ENCODE results near the gene GASK1B.

The GASK1B gene

DNA sequence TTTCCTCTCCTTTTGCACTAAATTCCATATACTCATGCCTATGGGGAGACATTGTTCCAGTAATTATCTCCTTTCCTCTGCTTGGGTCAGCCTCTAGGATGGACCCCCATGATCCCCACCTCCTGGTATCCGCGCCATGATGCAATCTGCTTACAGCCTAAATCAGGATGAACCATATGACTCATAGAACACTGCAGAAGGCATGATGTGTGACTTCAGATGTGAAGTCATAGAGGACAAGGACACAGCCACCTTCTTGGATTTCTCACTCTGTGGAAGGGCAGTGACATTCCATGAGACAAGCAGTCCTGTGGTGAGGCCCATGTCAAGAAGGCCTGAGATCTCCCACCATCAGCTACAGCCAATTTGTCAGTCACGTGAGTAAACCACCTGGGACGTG, 28.5 kb upstream of the GASK1B start:
- Histone ChIP-seq H3K9me3 (ENCODE audit: control extremely low read depth in 1 of 5, control insufficient read depth in 4 of 5, insufficient read depth in 2 of 5, low read depth in 1 of 5, low read length in 4 of 5) (no peaks in the 10 kb centered on the region), H3K4me1 (ENCODE audit: control extremely low read depth in 1 of 4, control insufficient read depth in 4 of 4, insufficient read depth in 4 of 4, low read length in 3 of 4) (peaks cover 0 to 18% (median 9%) of the 10 kb centered on the region in 4 experiments), H3K27me3 (replicated peaks in 2 of 5; ENCODE audit: control insufficient read depth in 4 of 5, insufficient read depth in 5 of 5, low read length in 4 of 5) (no peaks in the 10 kb centered on the region), H3K27ac (ENCODE audit: insufficient read depth in 1 of 2, low read depth in 1 of 2, low read length in 2 of 2, poor library complexity in 1 of 2, severe bottlenecking in 2 of 2) (no peak overlapping the region), H3K4me3 (ENCODE audit: control insufficient read depth in 1 of 7, extremely low read depth in 1 of 7, insufficient read depth in 4 of 7, low read depth in 2 of 7, low read length in 6 of 7) (no peak overlapping the region), H3K36me3 (ENCODE audit: control insufficient read depth in 4 of 4, insufficient read depth in 4 of 4, low read length in 3 of 4) (no peaks in the 10 kb centered on the region)
- WGBS (ENCODE audit: insufficient coverage): 100% methylated on average over 2 of the region's 4 CpGs
- DNase-seq: peak in 1 of 3 donors; percentile 17
- POLR2A ChIA-PET: interaction anchor here (0.7 kb wide), 1 partner anchor 1431 kb away, joined by 5 read pairs; no protein-coding TSS in a partner anchor
- CTCF ChIA-PET: interaction anchor here (0.9 to 1.9 kb wide), 4 partner anchors 13 to 53 kb away, joined by 3 to 6 read pairs (median 4); no protein-coding TSS in a partner anchor

GRCh38 chr4:158200214-158200613, 27.4 kb upstream of the GASK1B start:
- DNase-seq: no peak
- Histone ChIP-seq H3K4me1 (ENCODE audit: control extremely low read depth in 1 of 4, control insufficient read depth in 4 of 4, insufficient read depth in 4 of 4, low read length in 3 of 4) (peaks cover 0 to 18% (median 9%) of the 10 kb centered on the region in 4 experiments), H3K27me3 (replicated peaks in 2 of 5; ENCODE audit: control insufficient read depth in 4 of 5, insufficient read depth in 5 of 5, low read length in 4 of 5) (no peaks in the 10 kb centered on the region), H3K36me3 (ENCODE audit: control insufficient read depth in 4 of 4, insufficient read depth in 4 of 4, low read length in 3 of 4) (no peaks in the 10 kb centered on the region), H3K4me3 (ENCODE audit: control insufficient read depth in 1 of 7, extremely low read depth in 1 of 7, insufficient read depth in 4 of 7, low read depth in 2 of 7, low read length in 6 of 7) (no peak overlapping the region), H3K9me3 (ENCODE audit: control extremely low read depth in 1 of 5, control insufficient read depth in 4 of 5, insufficient read depth in 2 of 5, low read depth in 1 of 5, low read length in 4 of 5) (no peaks in the 10 kb centered on the region), H3K27ac (ENCODE audit: insufficient read depth in 1 of 2, low read depth in 1 of 2, low read length in 2 of 2, poor library complexity in 1 of 2, severe bottlenecking in 2 of 2) (no peak overlapping the region)
- ChIA-PET POLR2A (no interaction called here), CTCF (interaction anchor here (1.2 to 1.9 kb wide), 3 partner anchors 20 to 55 kb away, joined by 3 to 6 read pairs (median 4); no protein-coding TSS in a partner anchor)
- WGBS (ENCODE audit: insufficient coverage): 91% methylated on average over 1 of the region's 3 CpGs

GRCh38 chr4:158197194-158197776, 24.5 kb upstream of the GASK1B start:
- Histone ChIP-seq H3K27ac (ENCODE audit: insufficient read depth in 1 of 2, low read depth in 1 of 2, low read length in 2 of 2, poor library complexity in 1 of 2, severe bottlenecking in 2 of 2) (no peak overlapping the region), H3K4me1 (ENCODE audit: control extremely low read depth in 1 of 4, control insufficient read depth in 4 of 4, insufficient read depth in 4 of 4, low read length in 3 of 4) (peaks cover 0 to 11% (median 4%) of the 10 kb centered on the region in 4 experiments), H3K27me3 (replicated peaks in 2 of 5; ENCODE audit: control insufficient read depth in 4 of 5, insufficient read depth in 5 of 5, low read length in 4 of 5) (no peaks in the 10 kb centered on the region), H3K9me3 (ENCODE audit: control extremely low read depth in 1 of 5, control insufficient read depth in 4 of 5, insufficient read depth in 2 of 5, low read depth in 1 of 5, low read length in 4 of 5) (no peaks in the 10 kb centered on the region), H3K36me3 (ENCODE audit: control insufficient read depth in 4 of 4, insufficient read depth in 4 of 4, low read length in 3 of 4) (no peaks in the 10 kb centered on the region), H3K4me3 (ENCODE audit: control insufficient read depth in 1 of 7, extremely low read depth in 1 of 7, insufficient read depth in 4 of 7, low read depth in 2 of 7, low read length in 6 of 7) (no peak overlapping the region)
- ChIA-PET CTCF (interaction anchor here (0.7 to 8.4 kb wide), 7 partner anchors 11 to 57 kb away, joined by 3 to 90 read pairs (median 4); no protein-coding TSS in a partner anchor), POLR2A (no interaction called here)
- no peak for DNase-seq
- WGBS (ENCODE audit: insufficient coverage): 100% methylated on average over 1 of the region's 5 CpGs

- Histone ChIP-seq H3K4me3 (ENCODE audit: control insufficient read depth in 1 of 7, extremely low read depth in 1 of 7, insufficient read depth in 4 of 7, low read depth in 2 of 7, low read length in 6 of 7) (no peak overlapping the region), H3K36me3 (ENCODE audit: control insufficient read depth in 4 of 4, insufficient read depth in 4 of 4, low read length in 3 of 4) (no peaks in the 10 kb centered on the region), H3K4me1 (ENCODE audit: control extremely low read depth in 1 of 4, control insufficient read depth in 4 of 4, insufficient read depth in 4 of 4, low read length in 3 of 4) (peaks cover 0 to 3% (median 0%) of the 10 kb centered on the region in 4 experiments), H3K27me3 (replicated peaks in 2 of 5; ENCODE audit: control insufficient read depth in 4 of 5, insufficient read depth in 5 of 5, low read length in 4 of 5) (no peaks in the 10 kb centered on the region), H3K9me3 (ENCODE audit: control extremely low read depth in 1 of 5, control insufficient read depth in 4 of 5, insufficient read depth in 2 of 5, low read depth in 1 of 5, low read length in 4 of 5) (no peaks in the 10 kb centered on the region), H3K27ac (ENCODE audit: insufficient read depth in 1 of 2, low read depth in 1 of 2, low read length in 2 of 2, poor library complexity in 1 of 2, severe bottlenecking in 2 of 2) (no peak overlapping the region)
- POLR2A ChIA-PET: interaction anchor here (0.6 kb wide), 1 partner anchor 994 kb away, joined by 3 read pairs; no protein-coding TSS in a partner anchor
- WGBS (ENCODE audit: insufficient coverage): no CpG with 5 or more reads among the region's 1 CpG
- CTCF ChIA-PET: interaction anchor here (1.0 to 8.4 kb wide), 6 partner anchors 9 to 1250 kb away, joined by 4 to 90 read pairs (median 6); no protein-coding TSS in a partner anchor
- DNase-seq: no peak
Measured at GRCh38 chr4:158195297-158195696, 22.5 kb upstream of the GASK1B start.

DNA sequence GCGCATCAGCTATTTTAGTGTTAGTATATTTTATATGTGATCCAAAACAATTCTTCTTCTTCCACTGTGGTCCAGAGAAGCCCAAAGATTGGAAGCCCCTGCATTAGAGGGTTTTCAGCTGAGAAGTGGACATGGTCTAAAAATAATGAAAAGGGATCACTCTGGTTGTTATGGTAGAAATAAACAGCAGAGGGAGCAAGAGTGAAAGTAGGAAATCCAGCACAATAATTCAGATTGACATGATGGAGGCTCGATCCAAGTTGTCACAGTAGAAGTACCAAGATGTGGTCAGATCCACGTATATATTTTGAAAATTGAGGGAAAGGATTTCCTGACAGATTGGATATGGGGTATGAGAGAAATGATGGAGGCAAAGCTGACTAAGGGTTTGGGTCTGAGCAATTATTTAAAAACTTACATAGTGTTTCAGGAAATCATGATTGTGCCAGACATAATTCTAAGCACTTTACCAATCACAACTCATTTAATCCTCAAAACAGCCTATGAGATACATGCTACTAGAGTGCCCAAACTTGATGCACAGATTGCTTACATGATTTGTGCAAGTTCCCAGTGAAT, 20.4 kb upstream of the GASK1B start:
- no peaks in the 10 kb centered on the region for H3K27me3 ChIP-seq (replicated peaks in 2 of 5; ENCODE audit: control insufficient read depth in 4 of 5, insufficient read depth in 5 of 5, low read length in 4 of 5)
- H3K36me3 ChIP-seq (ENCODE audit: control insufficient read depth in 4 of 4, insufficient read depth in 4 of 4, low read length in 3 of 4): no peaks in the 10 kb centered on the region
- peak overlapping the region in 1 of 7 experiments; percentile 55 for H3K4me3 ChIP-seq (ENCODE audit: control insufficient read depth in 1 of 7, extremely low read depth in 1 of 7, insufficient read depth in 4 of 7, low read depth in 2 of 7, low read length in 6 of 7)
- CTCF ChIA-PET: interaction anchor here (0.6 to 8.4 kb wide), 16 partner anchors 9 to 422 kb away, joined by 3 to 90 read pairs (median 6); partner anchors contain the start of gene GASK1B
- H3K9me3 ChIP-seq (ENCODE audit: control extremely low read depth in 1 of 5, control insufficient read depth in 4 of 5, insufficient read depth in 2 of 5, low read depth in 1 of 5, low read length in 4 of 5): no peaks in the 10 kb centered on the region
- DNase-seq: peak; percentile 47 to 61 (median 54)
- POLR2A ChIA-PET: no interaction called here
- peaks cover 0 to 3% (median 0%) of the 10 kb centered on the region in 4 experiments for H3K4me1 ChIP-seq (ENCODE audit: control extremely low read depth in 1 of 4, control insufficient read depth in 4 of 4, insufficient read depth in 4 of 4, low read length in 3 of 4)
- 0% methylated on average over 2 of the region's 3 CpGs for whole genome bisulfite sequencing (ENCODE audit: insufficient coverage)
- no peak overlapping the region for H3K27ac ChIP-seq (ENCODE audit: insufficient read depth in 1 of 2, low read depth in 1 of 2, low read length in 2 of 2, poor library complexity in 1 of 2, severe bottlenecking in 2 of 2)

- ChIA-PET CTCF (interaction anchor here (0.6 to 8.4 kb wide), 13 partner anchors 10 to 423 kb away, joined by 3 to 90 read pairs (median 5); partner anchors contain the start of gene GASK1B), POLR2A (interaction anchor here (0.6 kb wide), 1 partner anchor 37 kb away, joined by 6 read pairs; no protein-coding TSS in a partner anchor)
- Histone ChIP-seq H3K4me3 (ENCODE audit: control insufficient read depth in 1 of 7, extremely low read depth in 1 of 7, insufficient read depth in 4 of 7, low read depth in 2 of 7, low read length in 6 of 7) (no peak overlapping the region), H3K9me3 (ENCODE audit: control extremely low read depth in 1 of 5, control insufficient read depth in 4 of 5, insufficient read depth in 2 of 5, low read depth in 1 of 5, low read length in 4 of 5) (no peaks in the 10 kb centered on the region), H3K4me1 (ENCODE audit: control extremely low read depth in 1 of 4, control insufficient read depth in 4 of 4, insufficient read depth in 4 of 4, low read length in 3 of 4) (peaks cover 0 to 3% (median 0%) of the 10 kb centered on the region in 4 experiments), H3K36me3 (ENCODE audit: control insufficient read depth in 4 of 4, insufficient read depth in 4 of 4, low read length in 3 of 4) (no peaks in the 10 kb centered on the region), H3K27ac (ENCODE audit: insufficient read depth in 1 of 2, low read depth in 1 of 2, low read length in 2 of 2, poor library complexity in 1 of 2, severe bottlenecking in 2 of 2) (no peak overlapping the region), H3K27me3 (replicated peaks in 2 of 5; ENCODE audit: control insufficient read depth in 4 of 5, insufficient read depth in 5 of 5, low read length in 4 of 5) (no peaks in the 10 kb centered on the region)
- 67% methylated on average over 2 of the region's 5 CpGs for WGBS (ENCODE audit: insufficient coverage)
- no peak for DNase-seq
Measured at GRCh38 chr4:158192439-158193158, 19.8 kb upstream of the GASK1B start.

All from common myeloid progenitor, CD34-positive (primary cell).